ENCODE measurements around the gene FOCAD.

- no peak for TF ChIP-seq ZNF626 (tag by site-specific recombination; IDR thresholded peaks at IDR 0.05)
- TF ChIP-seq, protein P1, sequence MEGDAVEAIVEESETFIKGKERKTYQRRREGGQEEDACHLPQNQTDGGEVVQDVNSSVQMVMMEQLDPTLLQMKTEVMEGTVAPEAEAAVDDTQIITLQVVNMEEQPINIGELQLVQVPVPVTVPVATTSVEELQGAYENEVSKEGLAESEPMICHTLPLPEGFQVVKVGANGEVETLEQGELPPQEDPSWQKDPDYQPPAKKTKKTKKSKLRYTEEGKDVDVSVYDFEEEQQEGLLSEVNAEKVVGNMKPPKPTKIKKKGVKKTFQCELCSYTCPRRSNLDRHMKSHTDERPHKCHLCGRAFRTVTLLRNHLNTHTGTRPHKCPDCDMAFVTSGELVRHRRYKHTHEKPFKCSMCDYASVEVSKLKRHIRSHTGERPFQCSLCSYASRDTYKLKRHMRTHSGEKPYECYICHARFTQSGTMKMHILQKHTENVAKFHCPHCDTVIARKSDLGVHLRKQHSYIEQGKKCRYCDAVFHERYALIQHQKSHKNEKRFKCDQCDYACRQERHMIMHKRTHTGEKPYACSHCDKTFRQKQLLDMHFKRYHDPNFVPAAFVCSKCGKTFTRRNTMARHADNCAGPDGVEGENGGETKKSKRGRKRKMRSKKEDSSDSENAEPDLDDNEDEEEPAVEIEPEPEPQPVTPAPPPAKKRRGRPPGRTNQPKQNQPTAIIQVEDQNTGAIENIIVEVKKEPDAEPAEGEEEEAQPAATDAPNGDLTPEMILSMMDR (tag by site-specific recombination; IDR thresholded peaks at IDR 0.05) = no peak
- no peak for TF ChIP-seq ZNF747 (tag by site-specific recombination; IDR thresholded peaks at IDR 0.05)
These were observed 220.9 kb downstream of the FOCAD start for GRCh38 chr9:20904995-20905394.

All from HEK293 (cell line).